Neural cell (in vitro differentiated cells): Measurements from ENCODE around the gene ADAMTS17. TPM values are rescaled to one million over a fixed set of nuclear protein-coding genes. Genes with fewer than 3 reads are reported as not detected.

Experiments
- H2AFZ ChIP-seq: fragments of 200-600, 300-800 bp; sonication (generic), shearing (Covaris generic); 2 replicates; pipeline ENCODE4 v1.6.0; 2014; ENCODE audit warnings: low read depth, mild to moderate bottlenecking, antibody characterized with exemption, low read length, moderate library complexity
- H3F3A ChIP-seq: fragments of 200-600 bp; shearing (Covaris generic); 2 replicates; pipeline ENCODE4 v1.6.1; 2016; ENCODE audit warnings: mild to moderate bottlenecking, moderate library complexity, mixed read lengths, antibody characterized with exemption, low read length; ENCODE audit not compliant: insufficient read depth, poor library complexity, severe bottlenecking
- H3K27ac ChIP-seq: fragments of 200-600, 300-800 bp; sonication (generic), shearing (Covaris generic); 2 replicates; pipeline ENCODE4 v1.5.1; 2014; ENCODE audit warnings: mild to moderate bottlenecking, low read length, moderate library complexity
- H3K27me3 ChIP-seq: fragments of 300-800, 200-600 bp; sonication (generic), shearing (Covaris generic); 2 replicates; pipeline ENCODE4 v1.6.0; 2014; ENCODE audit warnings: mild to moderate bottlenecking, low read depth, low read length, moderate library complexity; ENCODE audit not compliant: insufficient read depth
- H3K36me3 ChIP-seq: fragments of 300-800, 200-600 bp; sonication (generic), shearing (Covaris generic); 2 replicates; pipeline ENCODE4 v1.5.1; 2014; ENCODE audit warnings: mild to moderate bottlenecking, antibody characterized with exemption, low read length, moderate library complexity; ENCODE audit not compliant: insufficient read depth
- H3K4me2 ChIP-seq: fragments of 300-800, 200-600 bp; sonication (generic), shearing (Covaris generic); 2 replicates; pipeline ENCODE4 v1.6.0; 2014; ENCODE audit warnings: mild to moderate bottlenecking, low read length
- H3K4me3 ChIP-seq: fragments of 300-800, 200-600 bp; sonication (generic), shearing (Covaris generic); 2 replicates; pipeline ENCODE4 v1.5.1; 2014; ENCODE audit warnings: mild to moderate bottlenecking, low read length, moderate library complexity
- H3K79me2 ChIP-seq: fragments of 200-600 bp; shearing (Covaris generic); replicated peaks from 2 replicates; pipeline ENCODE4 v1.6.0; 2014; ENCODE audit warnings: mild to moderate bottlenecking, low read length, moderate library complexity; ENCODE audit not compliant: insufficient read depth
- H3K9ac ChIP-seq: fragments of 300-800, 200-600 bp; sonication (generic), shearing (Covaris generic); 2 replicates; pipeline ENCODE4 v1.6.1; 2016; ENCODE audit warnings: mild to moderate bottlenecking, low read length, mixed read lengths
- H3K9me2 ChIP-seq: fragments of 200-600 bp; shearing (Covaris generic); 2 replicates; pipeline ENCODE4 v1.6.1; 2016; ENCODE audit warnings: mild to moderate bottlenecking, low read length, mixed read lengths; ENCODE audit not compliant: insufficient read depth
- H3K9me3 ChIP-seq: fragments of 200-600, 300-800 bp; sonication (generic), shearing (Covaris generic); 2 replicates; pipeline ENCODE4 v1.6.1; 2016; ENCODE audit warnings: mild to moderate bottlenecking, mixed run types, low read length, moderate library complexity, mixed read lengths
- H4K20me1 ChIP-seq: fragments of 200-600 bp; shearing (Covaris generic); 2 replicates; pipeline ENCODE4 v1.6.1; 2016; ENCODE audit warnings: mild to moderate bottlenecking, mixed run types; ENCODE audit not compliant: insufficient read depth
- EP300 ChIP-seq: fragments of 450-650 bp; conservative IDR thresholded peaks from 2 replicates; pipeline ENCODE4 v1.6.1; 2014; ENCODE audit warnings: antibody characterized with exemption, mild to moderate bottlenecking, moderate library complexity; ENCODE audit not compliant: poor library complexity, severe bottlenecking
- EZH2 ChIP-seq: fragments of 200-600, 300-800 bp; shearing (Covaris generic), sonication (generic); IDR thresholded peaks from 2 replicates; pipeline ENCODE4 v1.6.1; 2014; ENCODE audit warnings: antibody characterized with exemption, low read length, borderline replicate concordance, mild to moderate bottlenecking; ENCODE audit not compliant: insufficient read depth, poor library complexity, severe bottlenecking
- MXI1 ChIP-seq: fragments of 450-650 bp; conservative IDR thresholded peaks from 2 replicates; pipeline ENCODE4 v1.6.1; 2014; ENCODE audit warnings: antibody characterized with exemption, mild to moderate bottlenecking; ENCODE audit not compliant: poor library complexity, severe bottlenecking
- POLR2AphosphoS5 ChIP-seq: IDR thresholded peaks from 2 replicates; pipeline ENCODE4 v1.6.1; 2012
- RAD21 ChIP-seq: fragments of 450-650 bp; conservative IDR thresholded peaks from 2 replicates; pipeline ENCODE4 v1.6.1; 2014; ENCODE audit warnings: antibody characterized with exemption, mild to moderate bottlenecking, moderate library complexity
- REST ChIP-seq: IDR thresholded peaks from 2 replicates; pipeline ENCODE4 v1.6.1; 2012; ENCODE audit warnings: borderline replicate concordance
- SMC3 ChIP-seq: fragments of 450-650 bp; conservative IDR thresholded peaks from 2 replicates; pipeline ENCODE4 v1.6.1; 2014; ENCODE audit warnings: antibody characterized with exemption, mild to moderate bottlenecking, moderate library complexity; ENCODE audit not compliant: poor library complexity
- TAF1 ChIP-seq: IDR thresholded peaks from 2 replicates; pipeline ENCODE4 v1.6.1; 2012; ENCODE audit warnings: low read depth
- polyA plus RNA-seq: library from polyadenylated mRNA; depleted of rRNA; stranded (reverse); fragments of >200 nt; gene quantifications from 2 replicates; pipeline ENCODE4 v1.2.3, GENCODE V29; 2014
- TF ChIP-seq, protein P1 (sequence below): fragments of 450-650 bp; IDR thresholded peaks from 2 replicates; pipeline ENCODE4 v1.5.1; 2014; ENCODE audit warnings: antibody characterized with exemption, mild to moderate bottlenecking, moderate library complexity; ENCODE audit not compliant: poor library complexity, severe bottlenecking

The ADAMTS17 gene
- polyA plus RNA-seq, 1 donor from 2014 or later: 0.04 TPM

GRCh38 chr15:100187677-100188076 lies 154.1 kb downstream of the ADAMTS17 start:
- H3K4me3 ChIP-seq: no peak overlapping the region
- no peaks in the 10 kb centered on the region for H3K36me3 ChIP-seq
- TF ChIP-seq RAD21 (no peak), EP300 (no peak), SMC3 (no peak), POLR2AphosphoS5 (no peak), TAF1 (no peak), EZH2 (no peak), REST (no peak), MXI1 (no peak)
- TF ChIP-seq, protein P1, sequence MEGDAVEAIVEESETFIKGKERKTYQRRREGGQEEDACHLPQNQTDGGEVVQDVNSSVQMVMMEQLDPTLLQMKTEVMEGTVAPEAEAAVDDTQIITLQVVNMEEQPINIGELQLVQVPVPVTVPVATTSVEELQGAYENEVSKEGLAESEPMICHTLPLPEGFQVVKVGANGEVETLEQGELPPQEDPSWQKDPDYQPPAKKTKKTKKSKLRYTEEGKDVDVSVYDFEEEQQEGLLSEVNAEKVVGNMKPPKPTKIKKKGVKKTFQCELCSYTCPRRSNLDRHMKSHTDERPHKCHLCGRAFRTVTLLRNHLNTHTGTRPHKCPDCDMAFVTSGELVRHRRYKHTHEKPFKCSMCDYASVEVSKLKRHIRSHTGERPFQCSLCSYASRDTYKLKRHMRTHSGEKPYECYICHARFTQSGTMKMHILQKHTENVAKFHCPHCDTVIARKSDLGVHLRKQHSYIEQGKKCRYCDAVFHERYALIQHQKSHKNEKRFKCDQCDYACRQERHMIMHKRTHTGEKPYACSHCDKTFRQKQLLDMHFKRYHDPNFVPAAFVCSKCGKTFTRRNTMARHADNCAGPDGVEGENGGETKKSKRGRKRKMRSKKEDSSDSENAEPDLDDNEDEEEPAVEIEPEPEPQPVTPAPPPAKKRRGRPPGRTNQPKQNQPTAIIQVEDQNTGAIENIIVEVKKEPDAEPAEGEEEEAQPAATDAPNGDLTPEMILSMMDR: no peak
- no peaks in the 10 kb centered on the region for H4K20me1 ChIP-seq
- no peaks in the 10 kb centered on the region for H3K9me3 ChIP-seq
- no peak overlapping the region for H3K27ac ChIP-seq
- no peaks in the 10 kb centered on the region for H3F3A ChIP-seq
- no peak overlapping the region for H3K9ac ChIP-seq
- no peaks in the 10 kb centered on the region for H3K9me2 ChIP-seq
- H3K4me2 ChIP-seq: no peak overlapping the region
- H3K79me2 ChIP-seq: no peaks in the 10 kb centered on the region
- no peaks in the 10 kb centered on the region for H3K27me3 ChIP-seq
- H2AFZ ChIP-seq: no peak overlapping the region

GRCh38 chr15:100186960-100187359 lies 154.8 kb downstream of the ADAMTS17 start:
- Histone ChIP-seq H3K9me3 (no peaks in the 10 kb centered on the region), H3K4me2 (no peak overlapping the region), H2AFZ (no peak overlapping the region), H3K27ac (no peak overlapping the region), H3K9ac (no peak overlapping the region), H3K4me3 (no peak overlapping the region), H3K27me3 (no peaks in the 10 kb centered on the region), H3F3A (no peaks in the 10 kb centered on the region), H4K20me1 (no peaks in the 10 kb centered on the region), H3K79me2 (no peaks in the 10 kb centered on the region), H3K36me3 (no peaks in the 10 kb centered on the region), H3K9me2 (no peaks in the 10 kb centered on the region)
- TF ChIP-seq TAF1 (no peak), MXI1 (no peak), POLR2AphosphoS5 (no peak), RAD21 (no peak), REST (no peak)
- TF ChIP-seq, protein P1: no peak
